ENCODE results near the gene NFIB. TPM values are rescaled to one million over a fixed set of nuclear protein-coding genes. Genes with fewer than 3 reads are reported as not detected.

Gene NFIB
- total and polyA plus RNA-seq, 2 of the 4 experiments (the other 2 are of a cell fraction) = 1.4 to 2.0 TPM

DNA sequence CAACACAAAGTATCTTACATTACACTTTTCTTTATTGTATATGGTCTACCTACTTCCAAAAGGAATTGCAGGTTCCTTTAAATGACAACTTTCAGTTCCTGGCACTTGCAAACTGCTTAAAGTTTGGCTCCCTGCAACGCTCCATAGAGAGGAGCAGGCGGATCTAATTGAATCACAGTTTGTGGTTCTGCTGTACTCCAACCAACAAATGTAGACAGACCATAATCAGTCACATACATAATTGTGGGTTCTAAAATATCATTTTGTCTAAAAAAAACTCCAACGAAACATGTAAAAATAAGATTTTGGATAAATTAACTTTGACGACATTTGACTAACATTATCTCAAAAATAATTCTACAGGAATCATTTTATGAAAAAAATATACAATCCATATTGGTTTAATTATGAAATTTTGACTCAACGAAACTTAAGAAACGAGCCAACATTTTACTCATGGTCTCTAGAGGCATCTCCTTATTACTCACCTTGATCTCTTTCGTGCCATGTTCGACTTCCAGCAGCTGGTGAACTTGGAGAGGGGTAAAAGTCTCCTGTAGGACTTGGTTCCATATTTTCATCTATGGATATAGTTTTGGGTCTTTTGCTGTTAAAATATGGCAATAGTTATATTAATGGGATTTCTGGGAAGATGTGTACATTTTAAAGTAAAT is 167.6 kb downstream of the NFIB start:
- Histone ChIP-seq H3K9me3 (ENCODE audit: control insufficient read depth, insufficient read depth, low read length) (no peaks in the 10 kb centered on the region), H4K5ac (ENCODE audit: low read depth, low read length) (no peak overlapping the region), H4K91ac (ENCODE audit: insufficient read depth, low read depth, low read length) (no peak overlapping the region), H2AK9ac (replicated peaks; ENCODE audit: low read depth, low read length, poor library complexity) (no peak overlapping the region), H2BK15ac (ENCODE audit: low read depth, low read length) (no peak overlapping the region), H3K9ac (ENCODE audit: low read depth, low read length) (no peak overlapping the region), H3K27me3 (ENCODE audit: control insufficient read depth, insufficient read depth, low read length) (no peaks in the 10 kb centered on the region), H2AK5ac (ENCODE audit: low read depth, low read length) (no peak overlapping the region), H3K27ac (ENCODE audit: insufficient read depth, low read length) (no peak overlapping the region), H3K23ac (ENCODE audit: low read depth, low read length) (no peak overlapping the region), H2BK120ac (ENCODE audit: low read depth, low read length) (no peak overlapping the region), H3K9me1 (ENCODE audit: insufficient read depth, low read length) (no peaks in the 10 kb centered on the region), H4K8ac (ENCODE audit: low read depth in 2 of 2, low read length in 2 of 2) (no peak overlapping the region), H3K79me1 (ENCODE audit: low read depth in 1 of 2, low read length in 2 of 2) (no peaks in the 10 kb centered on the region), H2BK5ac (ENCODE audit: low read depth, low read length, poor library complexity, severe bottlenecking) (no peak overlapping the region), H3K4me1 (ENCODE audit: control insufficient read depth, insufficient read depth, low read length) (no peaks in the 10 kb centered on the region), H3K14ac (replicated peaks; ENCODE audit: low read depth, low read length) (no peak overlapping the region), H3K36me3 (ENCODE audit: control insufficient read depth, insufficient read depth, low read length) (no peaks in the 10 kb centered on the region), H2AFZ (replicated peaks; ENCODE audit: low read length, poor library complexity) (no peak overlapping the region), H2BK20ac (ENCODE audit: low read depth, low read length) (no peak overlapping the region), H3K18ac (ENCODE audit: low read depth, low read length) (no peak overlapping the region), H3K4me2 (ENCODE audit: low read depth, low read length) (no peak overlapping the region), H3K4me3 (ENCODE audit: insufficient read depth, low read depth, low read length) (no peak overlapping the region), H3K56ac (ENCODE audit: extremely low read depth, insufficient read depth, low read length) (no peak overlapping the region), H3K4ac (ENCODE audit: low read depth, low read length) (no peak overlapping the region), H4K20me1 (ENCODE audit: insufficient read depth, low read length) (no peaks in the 10 kb centered on the region)
- ChIA-PET POLR2A (ENCODE audit: unreplicated experiment) (no interaction called here), CTCF (no interaction called here)
- WGBS, 2 experiments (ENCODE audit: extremely low coverage in 2 of 2, insufficient read length in 1 of 2) = no CpG with 5 or more reads among the region's 8 CpGs
- intact Hi-C loops (cut with micrococcal nuclease) (no loop called here), dilution Hi-C loops (cut with HindIII; ENCODE audit: low sequenced_read_pairs, unreplicated experiment) (no loop called here), in situ Hi-C loops (cut with MboI; ENCODE audit: low sequenced_read_pairs) (no loop called here)
- TF ChIP-seq MAFK (IDR thresholded peaks at IDR 0.05; ENCODE audit: low read depth, low read length) (no peak), RAD21 (IDR thresholded peaks at IDR 0.05; ENCODE audit: low read length) (no peak), CTCF (conservative IDR thresholded peaks at IDR 0.05; ENCODE audit: low read depth, low read length) (no peak), NFE2L2 (IDR thresholded peaks at IDR 0.05; ENCODE audit: low read depth, low read length) (no peak), ELK1 (IDR thresholded peaks at IDR 0.05; ENCODE audit: borderline replicate concordance, low read depth, low read length) (no peak), POLR2A (IDR thresholded peaks at IDR 0.05; ENCODE audit: low read depth, low read length) (no peak), MAZ (IDR thresholded peaks at IDR 0.05; ENCODE audit: borderline replicate concordance, low read depth, low read length) (no peak), CEBPB (IDR thresholded peaks at IDR 0.05; ENCODE audit: low read depth, low read length) (no peak), MXI1 (IDR thresholded peaks at IDR 0.05; ENCODE audit: borderline replicate concordance, low read depth, low read length) (no peak), RFX5 (IDR thresholded peaks at IDR 0.05; ENCODE audit: low read depth, low read length) (no peak), USF2 (IDR thresholded peaks at IDR 0.05; ENCODE audit: low read depth, low read length) (no peak)
- BruUV-seq (replicated peaks) = no TSS peak
- no peak for ATAC-seq (ENCODE audit: low read depth)
- DNase-seq = no peak
